ENCODE results near the gene C16orf74. TPM values are rescaled to one million over a fixed set of nuclear protein-coding genes. Genes with fewer than 3 reads are reported as not detected.
A peak's percentile ranks its signal among the peaks of the same experiment; 100 is the strongest.

Gene C16orf74
- polyA plus RNA-seq (2011; rRNA removed) (3.2 and 5.0 TPM in 2 replicates), polyA minus RNA-seq (2011; rRNA and poly(A)+ RNA removed) (0.48 and 1.7 TPM in 2 replicates)

DNA sequence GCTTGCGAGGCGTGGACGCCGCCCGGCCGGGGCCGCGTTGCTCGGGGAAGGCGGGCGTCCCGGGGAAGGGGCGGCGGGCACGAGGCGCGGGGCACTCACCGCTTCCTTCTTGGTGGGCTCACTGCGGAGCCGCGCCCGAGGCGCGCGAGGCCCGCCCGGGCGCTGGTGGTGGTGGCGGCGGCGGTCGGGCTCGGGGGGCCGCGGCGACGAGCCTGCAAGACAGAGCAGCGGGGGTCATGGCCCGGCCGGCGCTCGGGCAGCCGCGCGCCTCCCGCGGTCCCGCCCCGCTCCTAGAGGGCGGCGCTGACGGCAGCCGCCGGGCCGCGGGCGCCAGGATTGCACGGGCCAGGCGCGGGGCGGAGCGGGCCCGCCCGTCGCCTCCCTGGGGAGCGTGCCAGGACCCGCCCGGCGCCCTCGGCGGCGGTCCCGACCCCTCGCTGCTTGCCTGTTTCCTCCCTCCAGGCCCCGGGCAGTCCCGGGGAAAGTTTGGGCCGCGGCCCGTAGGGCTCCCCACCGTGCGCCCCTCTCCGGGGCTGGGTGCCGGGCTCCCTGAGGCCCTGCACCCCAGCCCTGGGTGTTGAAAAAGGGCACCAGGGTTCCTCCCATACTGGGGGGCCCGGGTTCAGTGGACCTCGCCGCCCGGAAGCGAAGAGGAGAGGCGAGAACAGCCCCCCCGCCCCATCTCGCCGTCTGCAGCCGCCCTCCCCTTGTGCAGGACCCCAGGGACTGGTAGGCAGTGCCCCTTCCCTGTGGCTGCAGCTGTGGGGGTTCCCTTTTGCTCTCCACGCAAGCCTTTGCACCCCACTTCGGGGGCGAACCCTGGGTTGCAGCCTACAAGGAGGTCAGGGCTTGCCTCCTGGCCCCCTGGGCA is at the start of gene C16orf74:
Gene C16orf74 (minus strand): TSS at position 270 of the 871 bp plus-strand sequence. CDS start 15,879 bp downstream, outside the sequence.
- Histone ChIP-seq H3K4me3 (ENCODE audit: low read depth, low read length) (peak within 1 kb of the TSS; percentile 63), H3K27me3 (ENCODE audit: control insufficient read depth, insufficient read depth, low read length) (no peaks in the 10 kb centered on the region), H3K9me3 (ENCODE audit: control insufficient read depth, insufficient read depth, low read length) (no peaks in the 10 kb centered on the region), H3K27ac (ENCODE audit: low read depth, low read length) (no peak within 1 kb of the TSS)
- no peak for DNase-seq (ENCODE audit: low read depth, low spot score)
- TF ChIP-seq, protein P1, sequence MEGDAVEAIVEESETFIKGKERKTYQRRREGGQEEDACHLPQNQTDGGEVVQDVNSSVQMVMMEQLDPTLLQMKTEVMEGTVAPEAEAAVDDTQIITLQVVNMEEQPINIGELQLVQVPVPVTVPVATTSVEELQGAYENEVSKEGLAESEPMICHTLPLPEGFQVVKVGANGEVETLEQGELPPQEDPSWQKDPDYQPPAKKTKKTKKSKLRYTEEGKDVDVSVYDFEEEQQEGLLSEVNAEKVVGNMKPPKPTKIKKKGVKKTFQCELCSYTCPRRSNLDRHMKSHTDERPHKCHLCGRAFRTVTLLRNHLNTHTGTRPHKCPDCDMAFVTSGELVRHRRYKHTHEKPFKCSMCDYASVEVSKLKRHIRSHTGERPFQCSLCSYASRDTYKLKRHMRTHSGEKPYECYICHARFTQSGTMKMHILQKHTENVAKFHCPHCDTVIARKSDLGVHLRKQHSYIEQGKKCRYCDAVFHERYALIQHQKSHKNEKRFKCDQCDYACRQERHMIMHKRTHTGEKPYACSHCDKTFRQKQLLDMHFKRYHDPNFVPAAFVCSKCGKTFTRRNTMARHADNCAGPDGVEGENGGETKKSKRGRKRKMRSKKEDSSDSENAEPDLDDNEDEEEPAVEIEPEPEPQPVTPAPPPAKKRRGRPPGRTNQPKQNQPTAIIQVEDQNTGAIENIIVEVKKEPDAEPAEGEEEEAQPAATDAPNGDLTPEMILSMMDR (IDR thresholded peaks at IDR 0.05; ENCODE audit: low read depth, low read length), result no peak
- ChIA-PET CTCF (interaction anchor here (2.3 kb wide), 1 partner anchor 33 kb away, joined by 6 read pairs; no protein-coding TSS in a partner anchor), POLR2A (no interaction called here)

DNA sequence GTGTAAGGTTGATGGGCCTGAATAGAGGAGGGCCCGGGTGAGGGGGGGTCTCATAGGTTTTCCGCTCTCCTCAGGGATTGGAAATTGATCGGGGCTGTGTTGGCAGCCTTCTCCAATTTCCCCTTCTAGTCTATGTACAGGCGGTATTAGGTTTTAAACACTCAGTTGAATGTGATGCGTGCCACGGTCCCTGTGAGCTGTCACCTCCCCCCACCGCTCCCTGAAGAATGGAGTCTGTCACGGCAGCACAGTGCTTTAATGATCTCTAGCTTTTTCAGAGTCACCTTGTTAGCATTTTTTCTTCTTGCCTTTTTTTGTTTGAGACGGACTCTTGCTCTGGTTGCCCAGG is 49.4 kb upstream of the C16orf74 start:
- CTCF ChIA-PET, result interaction anchor here (1.7 to 2.3 kb wide), 2 partner anchors 21 to 125 kb away, joined by 4 to 11 read pairs; no protein-coding TSS in a partner anchor
- Histone ChIP-seq H3K9me3 (ENCODE audit: control insufficient read depth, insufficient read depth, low read length) (no peaks in the 10 kb centered on the region), H3K27ac (ENCODE audit: low read depth, low read length) (peak overlapping the region; percentile 73), H3K27me3 (ENCODE audit: control insufficient read depth, insufficient read depth, low read length) (no peaks in the 10 kb centered on the region), H3K4me3 (ENCODE audit: low read depth, low read length) (peak overlapping the region; percentile 96)
- TF ChIP-seq, protein P1 (IDR thresholded peaks at IDR 0.05; ENCODE audit: low read depth, low read length), result no peak
- no peak for DNase-seq (ENCODE audit: low read depth, low spot score)
- POLR2A ChIA-PET, result interaction anchor here (0.6 to 0.7 kb wide), 3 partner anchors 25 to 159 kb away, joined by 3 to 4 read pairs (median 3); no protein-coding TSS in a partner anchor

DNA sequence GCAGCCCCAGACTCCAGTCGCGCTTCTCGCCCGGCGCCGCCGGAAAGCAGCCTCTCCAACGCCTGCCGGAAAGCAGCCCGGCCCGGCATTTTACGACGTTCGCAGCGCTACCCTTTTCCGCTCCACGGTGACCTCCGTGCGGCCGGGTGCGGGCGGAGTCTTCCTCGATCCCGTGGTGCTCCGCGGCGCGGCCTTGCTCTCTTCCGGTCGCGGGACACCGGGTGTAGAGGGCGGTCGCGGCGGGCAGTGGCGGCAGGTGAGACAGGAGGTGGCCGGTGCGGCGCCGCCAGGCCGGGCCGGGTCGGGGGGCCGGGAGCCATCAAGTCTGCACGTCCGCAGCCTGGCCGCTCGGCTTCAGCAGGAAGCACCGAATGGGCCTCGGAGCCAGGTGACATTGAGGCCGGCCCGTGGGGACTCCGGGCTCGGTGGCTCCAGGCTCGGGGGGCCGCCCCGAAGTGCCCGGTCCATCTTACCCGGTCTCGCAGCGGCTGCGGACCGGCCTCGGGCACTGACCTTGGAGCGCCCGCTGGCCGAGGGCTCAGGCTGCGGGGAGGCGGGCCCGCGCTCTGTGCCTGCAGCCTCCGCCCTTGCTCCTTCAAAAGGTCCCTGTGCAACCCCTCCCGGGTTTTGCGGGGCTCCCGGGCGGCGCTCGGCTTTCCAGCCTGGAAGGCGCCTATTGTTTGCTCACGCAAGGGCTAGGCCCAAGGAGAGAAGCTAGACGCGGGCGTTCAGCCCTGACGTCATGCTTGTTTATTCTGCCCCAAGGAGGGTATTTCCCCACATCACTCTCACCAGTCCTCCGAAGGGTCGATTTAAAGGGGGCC is 48.8 kb upstream of the C16orf74 start, which contains the start of the genes COX4I1 and EMC8:
Gene COX4I1 (plus strand): TSS at position 199 of the 824 bp plus-strand sequence. CDS start 1,511 bp downstream, outside the sequence.
Gene EMC8 (minus strand): TSS at position 48 of the 824 bp plus-strand sequence. CDS start 249 bp downstream, outside the sequence.
- ChIA-PET POLR2A (interaction anchor here (0.6 to 0.7 kb wide), 3 partner anchors 25 to 158 kb away, joined by 3 to 4 read pairs (median 3); no protein-coding TSS in a partner anchor), CTCF (interaction anchor here (1.7 to 2.3 kb wide), 2 partner anchors 21 to 124 kb away, joined by 4 to 11 read pairs; no protein-coding TSS in a partner anchor)

DNA sequence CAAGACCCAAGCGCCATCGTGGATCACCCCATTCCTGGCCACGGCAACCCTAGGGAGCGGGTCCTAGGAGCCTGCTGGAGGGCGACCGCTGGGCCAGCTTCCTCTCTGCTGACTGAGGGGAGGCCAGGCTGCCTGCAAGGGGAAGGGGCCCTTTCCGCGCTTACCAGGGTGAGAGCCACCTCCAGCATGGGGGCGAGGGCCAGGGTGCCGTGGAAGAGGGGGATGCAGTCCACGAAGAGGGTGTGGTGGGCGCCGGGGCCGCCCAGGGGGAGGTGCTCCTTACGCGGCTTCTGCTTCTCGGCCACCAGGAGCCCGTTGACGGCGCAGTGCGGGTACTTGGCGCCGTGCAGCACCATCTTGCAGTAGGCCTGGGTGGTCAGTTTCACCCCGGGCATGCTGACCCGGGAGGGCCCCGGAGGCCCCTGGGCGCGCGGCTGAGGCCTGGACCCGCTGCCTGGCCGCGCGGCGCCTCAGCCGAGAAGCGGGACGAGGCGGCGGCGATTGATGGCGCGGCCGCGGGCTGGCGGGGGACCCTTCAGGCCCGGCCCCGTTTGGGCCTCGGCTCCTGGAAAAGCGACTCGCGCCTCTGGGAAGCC is 48.1 kb upstream of the C16orf74 start:
- CTCF ChIA-PET, result interaction anchor here (0.6 kb wide), 2 partner anchors 22 to 183 kb away, joined by 3 to 4 read pairs; no protein-coding TSS in a partner anchor
- H3K4me3 ChIP-seq (ENCODE audit: low read depth, low read length), result peak overlapping the region; percentile 96
- H3K27ac ChIP-seq (ENCODE audit: low read depth, low read length), result peak overlapping the region; percentile 11
- TF ChIP-seq, protein P1 (IDR thresholded peaks at IDR 0.05; ENCODE audit: low read depth, low read length), result peak; percentile 10; the same call in 1 of the 2 replicates
- no peaks in the 10 kb centered on the region for H3K9me3 ChIP-seq (ENCODE audit: control insufficient read depth, insufficient read depth, low read length)
- POLR2A ChIA-PET, result no interaction called here
- DNase-seq (ENCODE audit: low read depth, low spot score), result no peak
- no peaks in the 10 kb centered on the region for H3K27me3 ChIP-seq (ENCODE audit: control insufficient read depth, insufficient read depth, low read length)

More for the DNA sequence above, 48.8 kb upstream of the C16orf74 start, which contains the start of the genes COX4I1 and EMC8:
- H3K4me3 ChIP-seq (ENCODE audit: low read depth, low read length), result peak within 1 kb of the TSS; percentile 96
- no peaks in the 10 kb centered on the region for H3K27me3 ChIP-seq (ENCODE audit: control insufficient read depth, insufficient read depth, low read length)
- H3K27ac ChIP-seq (ENCODE audit: low read depth, low read length), result peak within 1 kb of the TSS; percentile 73
- TF ChIP-seq, protein P1 (IDR thresholded peaks at IDR 0.05; ENCODE audit: low read depth, low read length), result no peak
- DNase-seq (ENCODE audit: low read depth, low spot score), result peak; percentile 75
- no peaks in the 10 kb centered on the region for H3K9me3 ChIP-seq (ENCODE audit: control insufficient read depth, insufficient read depth, low read length)
